ENCODE measurements around the gene BAIAP3. TPM values are rescaled to one million over a fixed set of nuclear protein-coding genes. Genes with fewer than 3 reads are reported as not detected.

Gene BAIAP3
- total RNA-seq, 1 donor from 2014 or later, result 1.2 TPM

DNA sequence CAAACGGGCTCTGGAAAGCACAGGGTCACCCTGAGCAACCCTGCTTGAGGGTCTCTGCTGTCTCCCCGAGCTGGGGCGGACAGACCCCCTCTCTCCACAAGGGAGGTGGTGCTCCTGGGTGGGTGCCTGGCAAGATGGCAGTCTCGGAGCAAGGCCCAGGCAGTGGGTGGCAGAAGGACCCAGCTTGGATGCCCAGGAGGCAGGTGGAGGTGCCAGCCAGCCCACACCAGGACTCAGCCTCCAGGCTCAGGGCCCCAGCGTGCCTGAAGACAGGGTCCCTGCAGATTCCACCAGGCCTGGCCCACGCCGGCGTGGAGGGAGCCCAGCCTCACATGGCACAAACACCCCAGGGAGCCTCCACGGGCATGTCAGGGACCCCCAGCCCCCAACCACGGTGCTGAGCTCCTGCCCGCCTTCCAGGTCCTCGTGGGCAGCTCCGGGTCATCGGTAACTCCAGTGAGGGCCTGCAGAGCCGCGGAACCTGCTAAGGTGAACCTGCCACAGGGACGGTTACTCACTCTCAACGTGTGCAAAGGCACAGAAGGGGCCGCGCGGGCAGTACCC, 60.2 kb downstream of the BAIAP3 start:
- DNase-seq (ENCODE audit: low read depth in 2 of 2), result no peak

DNA sequence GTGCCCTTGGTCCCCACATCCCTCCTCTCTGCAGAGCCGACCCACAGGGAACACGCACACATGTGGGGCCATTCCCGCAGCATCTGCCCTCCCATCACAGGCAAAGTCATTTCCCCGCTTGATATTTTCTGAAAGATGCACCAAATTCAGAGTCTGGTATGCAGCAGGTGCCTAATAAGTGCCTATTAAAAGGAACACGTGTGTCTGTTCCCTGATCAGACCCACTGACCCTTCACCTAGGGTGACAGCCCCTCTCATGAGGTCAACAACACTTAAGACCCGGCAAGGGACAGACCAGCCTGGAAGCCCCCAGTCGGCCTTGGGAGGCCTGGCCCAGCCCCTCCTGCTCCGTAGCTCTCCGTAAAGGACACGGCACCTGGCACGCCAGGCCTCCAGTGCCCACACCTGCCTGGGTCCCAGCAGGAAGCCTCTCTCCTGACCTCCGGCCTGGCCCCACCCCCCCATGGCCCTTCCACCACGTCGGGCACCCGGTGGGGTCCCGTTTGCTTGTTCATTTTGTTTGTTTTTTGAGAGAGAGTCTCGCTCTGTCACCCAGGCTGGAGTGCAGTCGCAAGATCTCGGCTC, 61.0 kb downstream of the BAIAP3 start:
- no peak for DNase-seq (ENCODE audit: low read depth in 2 of 2)

DNA sequence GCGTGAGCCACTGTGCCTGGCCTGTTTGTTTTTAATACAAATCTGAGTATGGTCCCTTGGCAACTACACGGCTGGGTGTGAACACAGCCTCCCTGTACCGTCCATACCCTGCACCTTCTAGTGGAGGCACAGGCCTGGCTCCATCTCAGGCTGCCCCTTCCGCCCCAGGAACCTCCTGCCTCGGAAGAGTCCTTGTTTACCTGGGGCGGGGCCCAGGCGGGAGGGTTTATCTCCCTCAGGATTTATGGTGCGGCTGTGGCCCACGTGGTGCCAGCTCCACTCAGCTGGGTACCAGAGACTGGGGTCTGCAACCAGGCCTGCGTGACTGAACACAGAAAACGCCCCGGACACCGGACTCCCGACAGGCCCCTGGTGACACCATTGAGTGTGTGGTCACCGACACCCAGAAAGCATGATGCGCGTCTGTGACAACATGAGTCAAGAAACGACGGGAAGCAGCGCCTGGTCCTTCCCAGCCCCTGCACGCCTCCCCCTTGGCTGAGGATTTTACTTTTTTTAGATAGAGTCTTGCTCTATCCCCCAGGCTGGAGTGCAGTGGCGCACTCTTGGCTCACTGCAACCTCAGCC, 62.1 kb downstream of the BAIAP3 start:
- no peak for DNase-seq (ENCODE audit: low read depth in 2 of 2)

DNA sequence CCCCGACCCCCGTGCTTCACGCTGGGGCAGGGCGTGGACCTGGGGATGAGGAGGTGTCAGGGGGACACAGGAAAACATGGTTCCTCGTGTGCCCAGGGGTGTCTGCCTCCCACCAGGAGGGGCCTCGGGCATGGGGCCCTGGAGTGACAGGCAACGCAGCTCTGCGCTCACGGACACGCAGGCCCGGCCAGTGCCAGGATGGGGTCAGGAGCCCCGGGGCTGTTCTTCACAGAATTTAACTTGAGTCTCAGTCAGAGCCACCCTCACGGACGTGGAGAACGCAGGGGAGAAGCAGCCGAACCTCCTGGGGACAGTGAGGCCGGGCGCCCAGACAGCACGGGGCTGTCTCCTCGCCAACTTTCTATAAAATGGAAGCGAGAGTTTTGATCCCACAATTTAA, 64.3 kb downstream of the BAIAP3 start:
- no peak for DNase-seq (ENCODE audit: low read depth in 2 of 2)

DNA sequence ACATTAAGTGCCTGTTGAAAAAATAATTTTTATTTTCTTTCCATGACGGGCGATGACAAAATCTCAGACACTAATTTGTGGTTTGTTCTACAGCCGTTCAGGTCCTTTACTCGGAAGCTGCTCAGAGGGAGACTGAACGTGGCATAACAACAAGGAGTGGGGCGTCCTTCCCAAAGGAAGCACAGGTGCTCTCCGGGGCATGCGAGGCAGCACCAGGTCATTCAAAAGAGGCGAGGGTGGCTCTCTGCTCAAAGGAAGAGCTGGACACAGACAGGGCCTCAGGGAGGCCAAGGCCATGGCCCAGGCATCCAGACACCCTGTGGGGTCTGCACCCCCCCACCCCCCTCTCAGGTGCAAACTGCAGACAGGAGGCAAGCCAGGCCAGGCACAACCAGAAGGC, 64.9 kb downstream of the BAIAP3 start:
- no peak for DNase-seq (ENCODE audit: low read depth in 2 of 2)

Other genes with a start within 250 kb of the BAIAP3 start
- not detected in 2 replicates for gene C1QTNF8, start 237.4 kb upstream of the BAIAP3 start, total RNA-seq
- under 0.01 TPM in 2 replicates for gene CACNA1H, start 180.5 kb upstream of the BAIAP3 start, total RNA-seq
- not detected in 2 replicates for gene TPSG1, start 108.4 kb upstream of the BAIAP3 start, total RNA-seq
- gene TPSB2, start 103.5 kb upstream of the BAIAP3 start, total RNA-seq, result not detected in 2 replicates
- not detected in 2 replicates for gene TPSAB1, start 92.9 kb upstream of the BAIAP3 start, total RNA-seq
- not detected in 2 replicates for gene TPSD1, start 77.6 kb upstream of the BAIAP3 start, total RNA-seq
- gene UBE2I, start 24.0 kb upstream of the BAIAP3 start, total RNA-seq, result 29.6 and 35.3 TPM in 2 replicates
- gene TSR3, start 18.2 kb downstream of the BAIAP3 start, total RNA-seq, result 47.7 and 67.3 TPM in 2 replicates
- 19.2 and 31.7 TPM in 2 replicates for gene GNPTG, start 18.3 kb downstream of the BAIAP3 start, total RNA-seq
- gene UNKL, start 81.1 kb downstream of the BAIAP3 start, total RNA-seq, result 3.9 and 5.6 TPM in 2 replicates
- gene UQCC4, start 87.1 kb downstream of the BAIAP3 start, total RNA-seq, result 12.9 and 18.5 TPM in 2 replicates
- not detected in 2 replicates for gene PERCC1, start 97.4 kb downstream of the BAIAP3 start, total RNA-seq
- gene CCDC154, start 110.9 kb downstream of the BAIAP3 start, total RNA-seq, result under 0.01 and 0.40 TPM in 2 replicates
- gene CLCN7, start 141.4 kb downstream of the BAIAP3 start, total RNA-seq, result 62.5 and 69.8 TPM in 2 replicates
- under 0.01 TPM in 1 of 2 replicates, not detected in the other for gene PTX4, start 155.3 kb downstream of the BAIAP3 start, total RNA-seq
- gene TELO2, start 159.7 kb downstream of the BAIAP3 start, total RNA-seq, result 10.2 and 17.9 TPM in 2 replicates
- 89.6 and 101 TPM in 2 replicates for gene TMEM204, start 200.0 kb downstream of the BAIAP3 start, total RNA-seq

All from lung microvascular endothelial cell (primary cell).